ENCODE data around the gene PITPNM2.

DNA sequence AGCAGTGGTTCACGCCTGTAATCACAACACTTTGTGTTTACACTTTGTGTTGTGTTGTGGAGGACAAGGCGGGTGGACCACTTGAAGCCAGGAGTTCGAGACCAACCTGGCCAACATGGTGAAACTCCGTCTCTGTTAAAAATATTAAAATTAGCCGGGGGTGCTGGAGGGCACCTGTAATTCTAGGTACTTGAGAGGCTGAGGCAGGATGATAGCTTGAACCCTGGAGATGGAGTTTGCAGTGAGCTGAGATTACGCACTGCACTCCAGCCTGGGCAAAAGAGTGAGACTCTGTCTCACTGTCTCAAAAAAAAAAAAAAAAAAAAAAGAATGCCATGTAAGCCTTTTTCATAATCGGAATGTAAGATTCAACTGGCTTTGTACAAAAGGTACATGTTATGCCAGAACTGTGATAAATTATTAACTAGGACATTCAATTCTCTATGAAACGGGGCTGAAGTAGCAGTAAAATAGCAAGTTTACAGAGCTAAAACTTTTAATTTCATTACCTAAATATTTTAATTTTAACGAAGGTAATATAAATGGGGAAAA, 13.9 kb upstream of the PITPNM2 start:
- TF ChIP-seq POLR2AphosphoS5 (IDR thresholded peaks at IDR 0.05; ENCODE audit: borderline replicate concordance, low read depth, low read length) (no peak), EZH2 (IDR thresholded peaks at IDR 0.05) (no peak), FOXP2 (optimal IDR thresholded peaks at IDR 0.05; ENCODE audit: control extremely low read depth, extremely low read length, insufficient read depth) (no peak)

Data from SK-N-MC (cell line).